DND-41 (cell line): ENCODE measurements around the gene TFCP2L1.

ENCODE experiments used
- CTCF ChIP-seq: IDR thresholded peaks from 2 replicates; pipeline ENCODE4 v1.5.1; 2012; ENCODE audit warnings: borderline replicate concordance, low read length, moderate library complexity, mild to moderate bottlenecking; ENCODE audit not compliant: poor library complexity, severe bottlenecking; ENCODE audit errors: extremely low read depth
- EZH2 ChIP-seq: IDR thresholded peaks from 3 replicates; pipeline ENCODE4 v1.6.1; 2012; ENCODE audit warnings: borderline replicate concordance, low read depth, mild to moderate bottlenecking, moderate library complexity, low read length, inconsistent platforms; ENCODE audit not compliant: severe bottlenecking

DNA sequence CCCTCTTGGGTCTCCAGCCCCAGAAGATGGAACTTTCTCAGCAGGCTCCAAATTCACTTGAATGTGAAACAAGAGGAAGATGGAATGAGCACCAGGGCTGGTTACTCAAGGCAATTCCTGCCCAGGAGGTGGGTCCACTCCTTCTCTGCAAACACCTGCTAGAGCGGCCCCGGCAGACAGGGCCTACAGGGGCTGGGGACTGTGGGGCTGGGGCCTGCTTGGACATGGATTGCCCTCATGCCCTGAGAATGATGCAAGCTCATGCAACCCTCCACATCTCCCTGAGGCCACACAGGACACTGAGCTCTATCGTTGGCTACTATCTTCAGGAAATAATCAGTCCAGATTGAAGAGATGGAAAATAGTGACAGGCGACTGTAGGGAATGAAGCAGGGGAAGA lies 39.1 kb downstream of the TFCP2L1 start:
- TF ChIP-seq CTCF = no peak
- TF ChIP-seq EZH2 = no peak
